ENCODE data around the gene IFNL2. TPM values are rescaled to one million over a fixed set of nuclear protein-coding genes. Genes with fewer than 3 reads are reported as not detected.
"Not testable (repeated sequence)": the region's sequence is repeated elsewhere in the genome, so short reads cannot be mapped to it uniquely, and the experiment has no call there.

Gene IFNL2
- total RNA-seq, 4 donors from 2014 or later: not detected

DNA sequence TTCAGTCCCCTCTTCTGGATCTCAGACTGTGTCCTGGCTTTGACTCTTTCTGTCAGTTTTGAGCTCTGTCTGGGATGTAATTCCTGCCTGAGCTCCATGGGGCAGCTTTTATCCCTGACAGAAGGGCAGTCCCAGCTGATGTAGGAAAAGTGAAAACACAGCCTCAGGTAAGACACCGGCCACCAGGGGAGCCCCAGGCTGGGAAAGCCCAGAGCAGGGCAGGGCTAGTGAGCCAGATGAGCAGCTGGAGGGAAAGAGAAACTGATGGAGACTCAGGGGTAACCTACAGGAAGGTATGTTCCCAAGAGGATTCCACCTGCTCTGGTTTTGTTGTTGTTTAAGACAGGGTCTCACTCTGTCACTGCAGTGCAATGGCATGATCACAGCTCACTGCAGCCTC is 23.0 kb upstream of the IFNL2 start:
- H3K27ac ChIP-seq; DNase-seq; H3K36me3 ChIP-seq; intact Hi-C loops (cut with DNase I; ENCODE audit: low total_unique reads); H3K4me1 ChIP-seq; H3K9me3 ChIP-seq; H3K27me3 ChIP-seq; H3K4me3 ChIP-seq: not testable (repeated sequence)

DNA sequence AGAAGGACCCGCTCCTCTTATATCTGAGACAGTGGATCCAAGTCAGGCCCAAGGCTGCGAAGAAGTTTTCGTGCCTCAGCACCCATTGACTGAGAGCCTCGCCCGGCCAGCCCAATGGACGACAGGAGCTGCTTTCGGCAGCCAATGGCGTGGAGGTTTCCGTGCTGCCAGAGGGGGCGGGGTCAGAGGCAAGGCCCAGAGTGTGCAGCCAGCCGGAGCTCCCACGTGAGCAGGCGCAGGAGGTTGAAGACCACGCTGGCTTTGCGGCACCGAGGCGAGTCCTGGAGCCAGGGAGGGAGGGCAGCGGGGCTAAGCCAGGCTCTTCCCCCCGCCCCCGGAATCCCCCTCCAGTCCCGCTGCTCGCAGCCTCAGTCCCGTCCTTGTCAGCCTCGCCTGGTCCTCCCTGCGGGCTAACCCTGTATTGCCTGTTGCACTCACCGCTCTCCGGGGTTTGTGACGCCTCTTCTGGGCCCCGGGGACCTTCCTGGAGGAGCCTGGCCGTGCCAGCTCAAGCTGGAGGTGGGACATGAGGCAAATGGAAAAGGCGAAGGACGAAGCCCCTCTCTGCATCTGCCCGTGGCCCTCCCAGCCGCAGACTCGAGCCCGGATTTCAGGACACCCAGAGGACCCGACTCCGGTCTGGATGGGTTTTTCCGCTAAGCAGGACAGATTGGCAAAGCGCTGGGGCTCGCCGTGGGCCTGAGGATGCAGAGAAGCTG is 21.1 kb upstream of the IFNL2 start:
- Histone ChIP-seq H3K27ac (no peak overlapping the region), H3K9me3 (no peaks in the 10 kb centered on the region), H3K4me1 (no peaks in the 10 kb centered on the region), H3K36me3 (no peaks in the 10 kb centered on the region), H3K27me3 (no peaks in the 10 kb centered on the region), H3K4me3 (no peak overlapping the region)
- DNase-seq: no peak
- intact Hi-C loops (cut with DNase I; ENCODE audit: low total_unique reads): no loop called here
- TF ChIP-seq, protein P1, sequence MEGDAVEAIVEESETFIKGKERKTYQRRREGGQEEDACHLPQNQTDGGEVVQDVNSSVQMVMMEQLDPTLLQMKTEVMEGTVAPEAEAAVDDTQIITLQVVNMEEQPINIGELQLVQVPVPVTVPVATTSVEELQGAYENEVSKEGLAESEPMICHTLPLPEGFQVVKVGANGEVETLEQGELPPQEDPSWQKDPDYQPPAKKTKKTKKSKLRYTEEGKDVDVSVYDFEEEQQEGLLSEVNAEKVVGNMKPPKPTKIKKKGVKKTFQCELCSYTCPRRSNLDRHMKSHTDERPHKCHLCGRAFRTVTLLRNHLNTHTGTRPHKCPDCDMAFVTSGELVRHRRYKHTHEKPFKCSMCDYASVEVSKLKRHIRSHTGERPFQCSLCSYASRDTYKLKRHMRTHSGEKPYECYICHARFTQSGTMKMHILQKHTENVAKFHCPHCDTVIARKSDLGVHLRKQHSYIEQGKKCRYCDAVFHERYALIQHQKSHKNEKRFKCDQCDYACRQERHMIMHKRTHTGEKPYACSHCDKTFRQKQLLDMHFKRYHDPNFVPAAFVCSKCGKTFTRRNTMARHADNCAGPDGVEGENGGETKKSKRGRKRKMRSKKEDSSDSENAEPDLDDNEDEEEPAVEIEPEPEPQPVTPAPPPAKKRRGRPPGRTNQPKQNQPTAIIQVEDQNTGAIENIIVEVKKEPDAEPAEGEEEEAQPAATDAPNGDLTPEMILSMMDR (IDR thresholded peaks at IDR 0.05): no peak
- TF ChIP-seq POLR2A (IDR thresholded peaks at IDR 0.05): no peak

DNA sequence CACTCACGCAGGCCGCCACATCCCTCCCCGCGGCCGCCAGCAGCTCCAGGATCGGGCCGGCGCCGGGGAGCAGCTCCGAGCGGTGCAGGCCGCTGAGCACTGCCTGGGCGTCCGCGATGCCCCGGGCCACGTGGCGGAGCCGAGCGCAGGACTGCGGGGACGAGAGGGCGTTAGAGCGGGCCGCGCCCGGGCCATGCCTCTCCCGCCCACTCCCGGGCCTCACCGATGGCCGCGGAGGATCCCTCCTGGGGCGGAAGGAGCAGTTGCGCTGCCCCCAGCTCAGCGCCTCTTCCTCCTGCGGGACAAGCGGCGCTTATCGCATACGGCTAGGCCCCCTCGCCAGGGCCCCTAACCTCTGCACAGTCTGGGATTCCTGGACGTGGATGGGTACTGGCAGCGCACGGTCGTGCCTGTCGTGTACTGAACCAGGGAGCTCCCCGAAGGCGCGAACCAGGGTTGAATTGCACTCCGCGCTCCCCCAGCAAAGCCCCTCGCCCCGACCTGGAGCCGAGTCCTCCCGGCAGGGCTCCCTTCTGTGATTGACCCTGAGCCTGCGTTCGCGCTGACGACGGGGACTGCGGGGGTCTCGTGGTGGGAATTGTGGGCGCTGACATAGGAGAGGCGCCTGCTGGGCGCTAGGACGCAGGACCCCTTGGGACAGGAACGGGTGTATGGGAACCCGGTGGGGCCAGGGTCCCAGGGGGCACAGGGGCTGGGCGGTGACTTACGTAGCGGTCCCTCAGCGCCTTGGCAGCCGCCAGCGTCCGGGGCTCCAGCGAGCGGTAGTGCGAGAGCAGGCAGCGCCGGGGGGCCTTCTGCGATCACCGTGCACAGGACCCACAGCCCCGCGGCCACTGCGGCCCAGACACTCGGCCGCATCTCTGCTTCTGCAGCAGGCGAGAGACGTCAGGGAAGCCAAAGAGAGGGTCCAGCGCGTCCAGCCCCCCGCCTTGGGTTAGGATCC is 20.2 kb upstream of the IFNL2 start:
- no peaks in the 10 kb centered on the region for H3K27me3 ChIP-seq
- H3K36me3 ChIP-seq: no peaks in the 10 kb centered on the region
- no peak overlapping the region for H3K4me3 ChIP-seq
- H3K4me1 ChIP-seq: no peaks in the 10 kb centered on the region
- no peak for DNase-seq
- H3K9me3 ChIP-seq: no peaks in the 10 kb centered on the region
- intact Hi-C loops (cut with DNase I; ENCODE audit: low total_unique reads): no loop called here
- H3K27ac ChIP-seq: no peak overlapping the region
- TF ChIP-seq, protein P1 (IDR thresholded peaks at IDR 0.05): no peak

DNA sequence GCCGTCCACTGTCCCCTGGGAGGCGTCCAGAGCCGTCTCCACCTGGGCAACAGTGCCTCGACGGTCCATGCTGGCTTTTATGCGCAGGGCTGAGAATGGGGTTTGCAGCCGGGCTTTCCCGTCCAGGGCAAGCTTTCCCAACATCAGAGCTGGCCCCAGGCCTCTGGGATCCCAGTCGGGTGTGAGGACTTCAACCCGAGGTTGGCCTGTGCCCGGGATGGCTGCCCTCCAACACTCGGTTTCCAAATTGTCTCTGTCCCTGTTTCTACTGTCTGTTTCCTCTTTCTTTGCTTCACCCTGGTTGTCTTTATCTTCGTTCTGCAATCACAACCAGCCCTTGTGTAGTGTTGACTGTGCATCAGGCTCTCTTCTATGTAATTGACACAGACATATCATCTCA is 19.4 kb upstream of the IFNL2 start, which contains the start of gene IFNL4:
IFNL4 (minus strand) TSS at position 51 of the 400 bp plus-strand sequence.
- H3K27ac ChIP-seq: no peak within 1 kb of the TSS
- H3K9me3 ChIP-seq: no peaks in the 10 kb centered on the region
- no peaks in the 10 kb centered on the region for H3K27me3 ChIP-seq
- no peaks in the 10 kb centered on the region for H3K36me3 ChIP-seq
- no peak for DNase-seq
- H3K4me3 ChIP-seq: no peak within 1 kb of the TSS
- intact Hi-C loops (cut with DNase I; ENCODE audit: low total_unique reads): no loop called here
- TF ChIP-seq, protein P1 (IDR thresholded peaks at IDR 0.05): no peak
- no peak for TF ChIP-seq POLR2A (IDR thresholded peaks at IDR 0.05)
- H3K4me1 ChIP-seq: no peaks in the 10 kb centered on the region

DNA sequence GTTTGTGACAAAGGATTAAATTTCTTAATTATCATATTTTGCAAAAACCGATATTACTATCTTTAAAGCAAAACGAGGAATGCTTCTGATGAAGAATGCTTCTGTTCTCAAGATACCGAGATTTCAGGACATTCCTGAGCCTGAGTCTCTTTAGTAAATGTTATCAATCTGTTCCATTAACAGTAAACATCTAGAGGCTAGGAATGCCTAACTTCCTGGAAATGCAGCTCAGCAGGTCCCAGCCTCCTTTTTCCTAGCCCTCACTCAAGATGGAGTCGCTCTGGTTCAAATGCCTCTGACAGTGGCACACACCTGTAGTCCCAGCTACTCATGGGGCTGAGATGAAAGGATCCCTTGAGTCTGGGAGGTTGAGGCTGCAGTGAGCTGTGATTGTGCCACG is 17.1 kb upstream of the IFNL2 start:
- no peaks in the 10 kb centered on the region for H3K27me3 ChIP-seq
- no peak for DNase-seq

More for the DNA sequence above, 17.1 kb upstream of the IFNL2 start:
- intact Hi-C loops (cut with DNase I; ENCODE audit: low total_unique reads): no loop called here
- Histone ChIP-seq H3K36me3 (no peaks in the 10 kb centered on the region), H3K4me1 (no peaks in the 10 kb centered on the region), H3K27ac (no peak overlapping the region), H3K4me3 (no peak overlapping the region), H3K9me3 (no peaks in the 10 kb centered on the region)
- no peak for TF ChIP-seq POLR2A (IDR thresholded peaks at IDR 0.05)
- TF ChIP-seq, protein P1 (IDR thresholded peaks at IDR 0.05): no peak

All from uterus (tissue), 4 donors.